Pulmonary artery endothelial cell (primary cell): ENCODE data around the gene VWF. TPM values are rescaled to one million over a fixed set of nuclear protein-coding genes. Genes with fewer than 3 reads are reported as not detected.

Source experiments
- DNase-seq: peaks from one replicate; pipeline ENCODE4 v3.0.0-alpha.2; 2011; ENCODE audit warnings: low read depth, low spot score
- total RNA-seq: library from RNA; depleted of rRNA; stranded (reverse); fragments of >200 nt; gene quantifications from 2 replicates; pipeline ENCODE4 v1.2.3, GENCODE V29; 2014

VWF gene
- total RNA-seq, 1 donor from 2014 or later, result 577 TPM

GRCh38 chr12:5956987-5957386 lies 167.5 kb downstream of the VWF start:
- DNase-seq, result no peak

GRCh38 chr12:5954661-5955060 lies 169.8 kb downstream of the VWF start:
- DNase-seq, result no peak

- DNase-seq, result no peak
Observed at GRCh38 chr12:5953835-5954586, 170.5 kb downstream of the VWF start.

GRCh38 chr12:5952031-5952430 lies 172.4 kb downstream of the VWF start:
- DNase-seq, result no peak

GRCh38 chr12:5948696-5949095 lies 175.8 kb downstream of the VWF start:
- no peak for DNase-seq

GRCh38 chr12:5947006-5947405 lies 177.5 kb downstream of the VWF start:
- DNase-seq, result no peak

- DNase-seq, result no peak
Observed at GRCh38 chr12:5946388-5946787, 178.1 kb downstream of the VWF start.

- DNase-seq, result no peak
Observed at GRCh38 chr12:5945071-5946008, 179.1 kb downstream of the VWF start, which contains the start of gene ANO2. Gene ANO2, minus strand, starts transcription at chr12:5945259. Its CDS starts 42 bp downstream, at chr12:5945217.

GRCh38 chr12:5944688-5945070 lies 179.8 kb downstream of the VWF start:
- DNase-seq, result no peak

GRCh38 chr12:5944053-5944452 lies 180.4 kb downstream of the VWF start:
- no peak for DNase-seq

- no peak for DNase-seq
Observed at GRCh38 chr12:5941907-5942306, 182.6 kb downstream of the VWF start.

GRCh38 chr12:5927732-5928516 lies 196.5 kb downstream of the VWF start:
- DNase-seq, result no peak

- DNase-seq, result no peak
Observed at GRCh38 chr12:5925646-5926045, 198.8 kb downstream of the VWF start.

GRCh38 chr12:5924342-5924741 lies 200.1 kb downstream of the VWF start:
- DNase-seq, result no peak

GRCh38 chr12:5923751-5924150 lies 200.7 kb downstream of the VWF start:
- no peak for DNase-seq

- DNase-seq, result no peak
Observed at GRCh38 chr12:5923043-5923605, 201.3 kb downstream of the VWF start.

- DNase-seq, result no peak
Observed at GRCh38 chr12:5921966-5922899, 202.2 kb downstream of the VWF start.

- DNase-seq, result no peak
Observed at GRCh38 chr12:5921027-5921909, 203.2 kb downstream of the VWF start.

- no peak for DNase-seq
Observed at GRCh38 chr12:5916785-5917290, 207.6 kb downstream of the VWF start.
